ENCODE data around the gene RBM38.

GRCh38 chr20:57428324-57429158, 37.3 kb downstream of the RBM38 start:
- TF ChIP-seq CTCF (IDR thresholded peaks at IDR 0.05) (peak in 1 of 6 experiments; percentile 4), POLR2A (IDR thresholded peaks at IDR 0.05) (no peak)

Data from adrenal gland (tissue), 5 donors.